Measurements from ENCODE around the gene LMCD1.
A peak's percentile ranks its signal among the peaks of the same experiment; 100 is the strongest.

The LMCD1 gene

GRCh38 chr3:8482960-8483665 is 18.5 kb upstream of the LMCD1 start:
- peak; percentile 94 for DNase-seq (ENCODE audit: low read depth)
- TF ChIP-seq CTCF (conservative IDR thresholded peaks at IDR 0.05; ENCODE audit: low read depth, low read length), result no peak
- H3K4me3 ChIP-seq (ENCODE audit: low read depth, low read length), result no peak overlapping the region

- no peak overlapping the region for H3K4me3 ChIP-seq (ENCODE audit: low read depth, low read length)
- no peak for TF ChIP-seq CTCF (conservative IDR thresholded peaks at IDR 0.05; ENCODE audit: low read depth, low read length)
- DNase-seq (ENCODE audit: low read depth), result no peak
These were observed 17.0 kb upstream of the LMCD1 start for GRCh38 chr3:8484409-8485140.

- no peak for TF ChIP-seq CTCF (conservative IDR thresholded peaks at IDR 0.05; ENCODE audit: low read depth, low read length)
- no peak overlapping the region for H3K4me3 ChIP-seq (ENCODE audit: low read depth, low read length)
- DNase-seq (ENCODE audit: low read depth), result no peak
These were observed 16.3 kb upstream of the LMCD1 start for GRCh38 chr3:8485141-8485870.

GRCh38 chr3:8485943-8486342 is 15.7 kb upstream of the LMCD1 start:
- no peak for DNase-seq (ENCODE audit: low read depth)
- no peak for TF ChIP-seq CTCF (conservative IDR thresholded peaks at IDR 0.05; ENCODE audit: low read depth, low read length)
- H3K4me3 ChIP-seq (ENCODE audit: low read depth, low read length), result no peak overlapping the region

- DNase-seq (ENCODE audit: low read depth), result no peak
- no peak overlapping the region for H3K4me3 ChIP-seq (ENCODE audit: low read depth, low read length)
- no peak for TF ChIP-seq CTCF (conservative IDR thresholded peaks at IDR 0.05; ENCODE audit: low read depth, low read length)
These were observed 15.2 kb upstream of the LMCD1 start for GRCh38 chr3:8486434-8486833.

- H3K4me3 ChIP-seq (ENCODE audit: low read depth, low read length), result no peak overlapping the region
- no peak for TF ChIP-seq CTCF (conservative IDR thresholded peaks at IDR 0.05; ENCODE audit: low read depth, low read length)
- DNase-seq (ENCODE audit: low read depth), result peak; percentile 5
These were observed 14.7 kb upstream of the LMCD1 start for GRCh38 chr3:8486936-8487335.
